GM19328 (cell line): ENCODE data around the gene NAA40.
A peak's percentile ranks its signal among the peaks of the same experiment; 100 is the strongest.

Experiments used
- ATAC-seq: cut with Tn5 transposase; IDR thresholded peaks from one replicate; pipeline ENCODE4 v1.9.1; 2021; ENCODE audit warnings: mild to moderate bottlenecking, moderate library complexity; ENCODE audit not compliant: unreplicated experiment

NAA40 gene

DNA sequence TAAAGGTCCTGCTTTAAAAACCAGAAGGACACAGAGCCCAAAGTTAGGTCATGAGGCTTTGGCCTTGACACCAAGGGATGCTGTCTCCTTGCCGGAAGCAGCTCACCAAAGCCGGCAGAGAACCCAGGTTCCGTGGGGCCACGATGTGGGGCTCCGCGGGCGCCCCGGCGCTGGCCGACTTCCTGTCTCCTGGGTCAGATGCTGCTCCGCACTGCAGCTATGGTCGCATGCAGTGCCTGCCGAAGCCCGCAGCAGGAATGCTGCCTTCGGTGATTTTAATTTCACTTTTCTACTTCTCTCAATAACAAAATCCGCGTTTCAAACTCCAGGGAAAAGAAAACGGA lies 47.0 kb downstream of the NAA40 start:
- ATAC-seq, result peak; percentile 44

DNA sequence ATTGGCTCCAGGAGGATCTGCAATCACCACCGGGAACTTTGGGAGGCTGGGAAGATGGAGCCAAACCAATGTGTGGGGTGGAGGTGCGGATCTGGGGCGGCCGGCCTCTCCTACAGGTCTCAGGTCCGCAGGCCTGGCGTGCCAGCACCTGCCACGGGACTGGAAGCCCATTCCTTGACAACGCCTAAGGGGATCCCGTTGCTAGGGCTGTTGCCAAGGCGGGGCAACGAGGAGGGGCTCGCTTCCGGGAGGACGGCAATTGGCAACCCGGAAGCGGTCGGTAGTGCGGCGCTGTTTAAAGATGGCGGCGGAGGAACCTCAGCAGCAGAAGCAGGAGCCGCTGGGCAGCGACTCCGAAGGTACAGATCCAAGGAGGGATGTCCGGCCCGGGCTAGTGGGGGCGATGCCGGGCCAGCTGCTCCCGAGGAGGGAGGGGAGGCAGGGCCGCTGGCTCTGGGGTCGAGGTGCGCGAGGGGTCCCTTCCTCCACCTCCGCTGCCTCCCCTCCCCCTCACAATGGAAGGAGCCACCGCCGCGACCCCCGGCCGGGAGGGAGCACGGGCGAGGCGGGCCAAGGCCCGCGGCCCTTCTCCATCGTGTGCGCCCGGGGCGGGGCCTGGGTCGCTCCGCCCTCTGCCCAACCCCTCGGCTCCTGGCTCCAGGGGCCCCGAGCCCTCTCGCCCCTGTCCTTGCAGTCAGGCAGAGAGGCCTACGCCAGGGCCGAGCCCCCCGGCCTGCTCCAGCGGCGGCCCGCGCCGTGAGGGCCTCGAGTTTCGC lies 47.5 kb downstream of the NAA40 start, which contains the start of gene OTUB1:
TSS of gene OTUB1 (plus strand) at position 283 of the 776 bp plus-strand sequence. CDS start at position 302, 19 bp downstream.
- ATAC-seq, result peak; percentile 68

DNA sequence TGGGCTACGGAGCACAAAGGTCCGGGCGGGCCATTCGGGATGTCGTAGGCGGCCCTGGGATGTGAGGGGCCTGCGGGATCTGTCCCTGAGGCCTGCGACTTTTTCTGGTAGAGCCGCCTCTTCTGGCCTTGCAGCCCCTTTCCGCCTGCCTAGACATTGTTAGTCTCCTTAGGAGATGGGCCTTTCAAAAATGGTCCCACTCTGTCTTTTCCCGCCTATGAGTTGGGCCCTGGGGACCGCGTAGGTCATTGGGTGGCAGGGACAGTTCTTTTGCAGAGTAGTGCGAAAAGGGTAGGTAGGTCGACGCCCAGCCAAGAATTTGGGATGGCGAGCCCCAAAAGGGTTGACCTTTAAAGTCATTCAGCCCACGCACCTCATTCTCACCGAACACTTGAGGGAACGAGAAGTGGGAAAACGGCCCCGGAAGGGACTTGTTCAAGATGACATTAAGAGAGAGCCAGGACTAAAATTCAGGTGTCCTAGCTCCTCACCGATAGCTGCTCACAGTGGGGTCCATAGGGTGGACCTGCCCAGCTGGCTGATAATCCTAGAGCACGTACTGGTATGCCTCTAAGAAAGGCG lies 48.2 kb downstream of the NAA40 start:
- ATAC-seq, result peak; percentile 16

DNA sequence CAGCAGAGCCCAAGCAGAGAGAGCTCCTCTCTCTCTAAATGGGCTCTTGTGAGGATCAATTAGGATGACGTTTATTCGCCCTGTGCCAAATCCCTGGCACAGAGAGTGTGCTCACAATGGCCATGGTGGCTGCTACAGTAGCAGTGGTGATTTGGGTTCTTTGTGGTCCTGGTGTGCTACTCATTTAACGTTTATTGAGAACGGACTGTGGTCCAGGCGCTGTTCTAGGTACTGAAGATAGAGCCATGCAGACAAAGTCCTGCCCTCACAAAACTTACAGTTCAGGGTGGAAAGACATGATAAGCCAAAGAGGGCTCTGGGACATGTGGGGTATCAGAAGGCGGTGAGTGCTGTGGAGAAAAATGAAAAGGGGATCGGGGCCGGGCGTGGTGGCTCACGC lies 52.8 kb downstream of the NAA40 start:
- no peak for ATAC-seq

DNA sequence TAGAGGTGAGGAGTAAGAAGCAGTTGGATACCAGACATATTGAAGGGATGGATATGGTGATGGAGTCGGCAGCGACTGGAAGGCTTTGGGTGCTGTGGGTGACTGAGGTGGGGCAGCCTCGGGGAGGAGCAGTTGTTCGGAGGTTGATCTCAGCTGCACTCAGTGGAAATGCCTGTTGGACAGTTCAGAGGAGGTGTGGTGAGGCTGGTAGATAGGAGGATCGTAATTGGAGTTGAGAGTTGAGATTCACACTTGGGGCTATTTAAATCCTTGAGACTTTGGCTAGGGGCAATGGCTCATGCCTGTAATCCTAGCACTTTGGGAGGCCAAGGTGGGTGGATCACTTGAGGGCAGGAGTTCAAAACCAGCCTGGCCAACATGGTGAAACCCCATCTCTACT lies 54.3 kb downstream of the NAA40 start:
- ATAC-seq, result no peak

DNA sequence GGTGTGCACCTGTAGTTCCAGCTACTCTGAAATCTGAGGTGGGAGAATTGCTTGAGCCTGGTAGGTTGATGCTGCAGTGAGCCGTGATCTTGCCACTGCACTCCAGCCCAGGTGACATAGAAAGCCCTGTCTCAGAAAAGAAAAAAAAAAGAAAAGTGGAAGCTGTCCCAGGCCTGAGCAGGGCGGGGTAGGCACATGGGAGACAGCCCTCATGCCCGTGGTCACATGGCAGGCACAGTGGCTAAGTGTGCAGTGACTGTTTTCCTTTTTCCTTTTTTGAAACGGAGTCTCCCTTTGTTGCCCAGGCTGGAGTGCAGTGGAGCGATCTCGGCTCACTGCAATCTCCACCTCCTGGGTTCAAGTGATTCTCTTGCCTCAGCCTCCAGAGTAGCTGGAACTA lies 55.2 kb downstream of the NAA40 start:
- no peak for ATAC-seq

DNA sequence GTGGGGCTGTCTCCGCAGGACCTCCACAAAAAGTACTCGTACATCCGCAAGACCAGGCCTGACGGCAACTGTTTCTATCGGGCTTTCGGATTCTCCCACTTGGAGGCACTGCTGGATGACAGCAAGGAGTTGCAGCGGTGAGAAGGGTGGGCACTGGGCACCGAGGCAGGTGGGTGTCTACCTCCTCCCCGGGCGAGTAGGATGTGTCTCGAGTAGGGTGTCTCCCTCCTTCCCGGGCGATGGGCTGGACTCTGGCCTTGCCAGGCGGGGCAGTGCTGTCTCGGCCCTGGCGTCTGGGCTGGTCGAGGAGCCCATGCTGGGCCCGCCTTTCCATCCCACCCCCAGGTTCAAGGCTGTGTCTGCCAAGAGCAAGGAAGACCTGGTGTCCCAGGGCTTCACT lies 57.7 kb downstream of the NAA40 start:
- no peak for ATAC-seq

DNA sequence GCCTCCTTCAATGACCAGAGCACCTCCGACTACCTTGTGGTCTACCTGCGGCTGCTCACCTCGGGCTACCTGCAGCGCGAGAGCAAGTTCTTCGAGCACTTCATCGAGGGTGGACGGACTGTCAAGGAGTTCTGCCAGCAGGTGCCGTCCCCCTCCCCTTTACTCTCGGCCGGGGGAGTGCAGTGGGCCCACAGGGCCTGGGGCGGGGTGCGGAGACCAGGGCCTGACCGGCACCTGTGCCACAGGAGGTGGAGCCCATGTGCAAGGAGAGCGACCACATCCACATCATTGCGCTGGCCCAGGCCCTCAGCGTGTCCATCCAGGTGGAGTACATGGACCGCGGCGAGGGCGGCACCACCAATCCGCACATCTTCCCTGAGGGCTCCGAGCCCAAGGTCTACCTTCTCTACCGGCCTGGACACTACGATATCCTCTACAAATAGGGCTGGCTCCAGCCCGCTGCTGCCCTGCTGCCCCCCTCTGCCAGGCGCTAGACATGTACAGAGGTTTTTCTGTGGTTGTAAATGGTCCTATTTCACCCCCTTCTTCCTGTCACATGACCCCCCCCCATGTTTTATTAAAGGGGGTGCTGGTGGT lies 58.4 kb downstream of the NAA40 start:
- ATAC-seq, result no peak

DNA sequence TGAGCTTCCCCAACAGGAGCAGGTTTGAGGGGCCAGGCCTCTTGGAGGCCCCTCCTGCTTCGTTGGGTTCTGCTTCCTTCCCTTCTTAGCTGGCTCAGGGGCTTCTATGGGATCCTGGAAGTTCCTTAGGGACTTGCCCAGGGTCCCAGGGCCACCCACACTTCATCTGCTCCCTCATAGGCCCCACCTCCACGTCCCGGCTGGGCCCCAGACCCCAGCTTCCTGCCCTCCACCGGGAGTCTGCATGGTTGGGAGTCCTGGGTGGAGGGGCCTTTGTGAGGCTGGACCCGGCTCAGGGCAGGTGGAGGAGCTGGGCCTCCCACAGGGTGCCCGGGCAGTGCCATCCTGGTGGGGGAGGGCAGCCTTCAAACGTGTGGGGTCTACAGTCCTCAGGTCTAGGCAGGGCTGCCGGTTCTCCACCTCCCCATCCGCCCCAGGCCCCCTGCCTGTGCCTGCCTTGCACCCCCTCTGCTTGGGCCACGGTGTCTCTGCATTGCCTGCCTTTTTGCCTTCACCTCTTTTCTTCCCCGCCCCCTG lies 59.1 kb downstream of the NAA40 start:
- ATAC-seq, result no peak

DNA sequence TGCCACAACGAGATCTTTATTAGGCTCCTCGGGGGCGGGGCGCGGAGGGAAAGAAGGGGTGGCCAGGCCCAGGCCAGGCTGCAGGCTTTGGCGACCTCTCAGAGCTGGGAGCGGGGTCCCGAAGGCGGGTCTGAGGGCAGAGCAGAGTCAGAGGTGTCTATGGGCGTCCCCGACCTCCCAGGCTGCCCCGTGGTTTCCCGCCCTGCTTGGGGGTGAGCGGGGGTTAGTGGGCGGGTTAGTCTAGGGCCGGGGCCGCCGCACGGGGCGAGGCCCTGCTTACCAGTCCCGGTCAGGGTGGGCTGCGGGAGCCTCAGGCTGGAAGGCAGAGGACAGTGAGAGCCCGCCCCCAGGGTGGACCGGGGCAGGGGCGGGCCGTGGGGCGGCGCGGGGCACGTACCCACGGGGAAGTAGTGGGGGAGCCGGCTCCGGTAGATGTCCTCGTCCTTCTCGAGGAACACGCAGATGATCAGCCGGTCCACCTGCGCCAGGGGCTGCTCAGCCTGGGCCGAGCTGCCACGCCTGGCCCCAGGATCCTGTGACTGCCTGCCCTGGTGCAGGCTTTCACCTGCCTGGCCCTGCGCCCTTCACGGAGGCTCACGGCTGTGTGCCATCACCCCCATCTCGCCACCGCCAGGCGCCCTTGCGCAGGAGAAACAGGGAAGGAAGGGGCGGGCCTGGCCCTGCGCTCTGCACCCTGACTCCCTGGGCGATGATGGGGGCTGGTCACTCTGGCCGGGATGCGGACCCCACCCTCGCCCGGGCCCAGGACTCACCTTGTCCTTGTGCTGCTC lies 60.0 kb downstream of the NAA40 start:
- no peak for ATAC-seq

DNA sequence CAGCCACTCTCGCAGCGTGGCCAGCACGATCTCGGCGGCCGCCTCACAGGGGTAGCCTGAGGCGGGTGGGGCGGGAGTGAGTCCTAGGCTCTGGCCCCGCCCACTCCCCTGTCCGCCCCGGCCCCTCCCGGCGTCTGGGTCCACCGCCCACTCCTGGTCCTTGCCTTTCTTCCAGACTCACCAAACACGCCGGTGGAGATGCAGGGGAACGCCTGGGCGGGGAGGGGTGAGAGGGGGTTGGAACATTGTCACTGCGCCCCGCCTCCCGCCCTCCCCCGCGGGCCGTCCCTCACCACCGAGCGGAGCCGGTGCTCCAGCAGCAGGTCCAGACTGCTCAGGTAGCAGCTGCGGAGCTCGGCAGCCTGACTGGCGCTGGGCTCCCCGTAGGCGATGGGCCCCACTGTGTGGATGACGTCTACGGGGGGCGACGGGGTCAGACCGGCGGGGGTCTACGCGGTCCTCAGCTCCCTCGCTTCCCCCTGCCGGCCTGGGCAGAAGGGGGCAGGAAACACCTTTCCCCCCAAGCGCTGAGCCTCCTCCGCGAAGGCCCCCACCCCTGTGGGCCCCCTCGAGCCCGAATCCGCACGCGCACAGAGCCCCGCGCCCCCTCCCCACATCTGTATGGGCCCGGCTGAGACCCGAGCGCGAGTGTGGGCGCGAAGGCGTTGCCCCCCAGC lies 60.7 kb downstream of the NAA40 start:
- no peak for ATAC-seq

DNA sequence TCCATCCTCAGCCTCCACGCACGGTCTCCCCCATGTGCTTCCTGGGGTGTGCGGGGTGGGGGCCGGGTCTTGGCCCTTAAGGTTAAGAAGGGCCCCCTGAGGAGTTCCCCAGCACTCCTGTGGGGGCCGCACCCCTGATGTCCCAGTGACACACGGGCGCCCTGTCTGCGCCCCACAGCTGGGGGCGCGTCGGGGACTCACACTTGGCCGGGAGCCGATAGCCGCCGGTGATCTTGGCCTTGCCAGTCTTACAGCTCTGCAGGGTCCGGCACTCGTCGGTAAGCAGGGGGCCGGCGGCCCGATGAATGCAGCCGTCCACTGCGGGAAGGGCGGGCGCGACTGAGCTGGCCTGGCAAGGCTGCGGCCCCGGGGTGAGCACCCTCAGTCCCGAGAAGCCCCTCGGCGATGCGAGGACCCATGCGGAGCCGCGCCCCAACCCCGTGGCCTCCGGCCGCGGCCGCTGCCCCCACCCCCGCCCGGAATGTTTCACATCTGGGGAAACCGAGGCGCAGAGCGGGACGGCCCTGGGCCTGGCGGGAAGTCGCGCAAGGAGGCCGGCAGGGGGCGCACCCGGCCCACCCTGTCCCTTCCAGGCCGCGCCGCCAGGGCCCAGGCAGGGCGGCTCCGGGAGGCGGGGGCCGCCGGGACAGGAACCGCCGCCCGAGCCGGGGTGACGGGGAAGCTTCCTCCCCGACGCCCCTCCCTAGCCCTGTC lies 61.4 kb downstream of the NAA40 start:
- ATAC-seq, result no peak

DNA sequence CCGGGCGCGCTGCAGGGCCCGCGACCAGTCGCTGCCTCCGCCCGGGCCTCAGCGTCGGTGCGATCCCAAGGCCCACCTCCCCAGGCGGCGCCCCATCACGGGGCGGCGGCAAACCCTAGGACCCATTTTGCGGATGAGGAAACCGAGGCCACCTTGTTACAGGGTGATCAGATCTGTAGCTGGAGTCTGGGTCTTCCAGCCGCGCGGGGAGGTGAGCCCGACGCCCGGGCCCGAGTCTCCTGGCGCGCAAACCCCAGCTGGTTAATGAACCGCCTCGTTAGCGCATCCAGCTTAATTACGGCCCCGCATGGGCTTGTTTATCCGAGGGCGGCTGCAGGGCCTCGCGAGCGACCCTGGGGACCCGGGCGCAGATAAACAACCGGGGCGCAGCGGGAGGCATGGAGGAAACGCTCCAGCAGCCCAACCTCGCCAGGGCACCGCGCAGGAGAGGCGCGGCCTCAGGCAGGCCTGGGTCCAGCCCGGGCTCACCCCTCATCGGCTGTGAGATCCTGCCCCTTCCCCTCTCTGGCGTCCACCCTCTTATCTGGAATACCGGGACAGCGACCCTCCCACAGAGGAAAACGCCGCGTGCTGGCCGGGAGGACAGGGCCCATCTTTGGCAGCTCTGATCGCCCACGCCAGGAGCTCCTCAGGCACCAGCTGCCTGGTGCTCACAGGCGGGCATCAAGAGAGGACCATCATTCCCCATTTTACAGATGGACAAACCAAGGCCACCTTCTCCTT lies 62.1 kb downstream of the NAA40 start:
- no peak for ATAC-seq

DNA sequence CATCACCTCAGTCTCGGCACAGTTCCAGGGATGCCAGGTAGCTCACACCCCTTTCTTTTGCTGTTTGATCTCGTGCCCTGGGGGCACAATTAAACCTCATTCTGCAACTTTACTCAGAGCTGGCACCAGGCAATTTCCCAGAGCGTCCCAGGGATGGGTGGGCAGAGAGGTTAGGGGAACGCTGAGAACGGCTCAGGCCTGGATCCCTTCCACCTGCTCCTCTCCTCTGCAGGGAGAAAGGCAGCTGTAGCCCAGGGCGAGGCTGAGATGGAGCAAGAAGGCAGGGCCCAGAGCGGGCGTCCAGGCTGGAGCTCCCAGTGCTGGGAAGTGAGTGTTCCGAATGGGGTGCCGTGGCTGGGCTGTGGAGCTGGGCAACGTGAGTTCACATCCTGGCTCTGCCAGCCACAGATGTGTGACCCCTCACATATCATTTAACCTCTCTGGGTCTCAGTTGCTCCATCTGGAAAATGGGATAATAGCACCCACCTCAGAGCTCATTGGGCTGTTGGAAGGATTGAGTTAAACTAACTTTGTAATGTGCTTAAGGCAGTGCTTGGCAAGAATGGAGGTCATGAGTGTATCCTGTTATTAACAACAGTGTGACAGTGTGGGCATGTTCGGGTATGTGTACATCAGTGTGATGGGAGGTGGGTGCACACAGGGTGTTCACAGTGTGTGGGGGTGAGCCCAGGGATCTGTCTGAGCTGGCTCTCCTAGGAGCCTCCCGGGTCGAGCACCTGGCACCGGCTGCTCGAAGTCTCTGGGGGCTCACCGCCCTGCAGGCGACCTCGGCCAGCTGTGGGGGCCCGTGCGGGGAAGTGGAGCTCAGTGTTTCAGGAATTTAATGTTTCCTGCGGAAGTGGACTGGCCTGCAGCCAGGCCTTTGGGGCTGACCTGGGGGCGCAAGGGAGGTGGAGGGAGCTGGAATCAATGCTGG lies 63.0 kb downstream of the NAA40 start:
- ATAC-seq, result no peak

DNA sequence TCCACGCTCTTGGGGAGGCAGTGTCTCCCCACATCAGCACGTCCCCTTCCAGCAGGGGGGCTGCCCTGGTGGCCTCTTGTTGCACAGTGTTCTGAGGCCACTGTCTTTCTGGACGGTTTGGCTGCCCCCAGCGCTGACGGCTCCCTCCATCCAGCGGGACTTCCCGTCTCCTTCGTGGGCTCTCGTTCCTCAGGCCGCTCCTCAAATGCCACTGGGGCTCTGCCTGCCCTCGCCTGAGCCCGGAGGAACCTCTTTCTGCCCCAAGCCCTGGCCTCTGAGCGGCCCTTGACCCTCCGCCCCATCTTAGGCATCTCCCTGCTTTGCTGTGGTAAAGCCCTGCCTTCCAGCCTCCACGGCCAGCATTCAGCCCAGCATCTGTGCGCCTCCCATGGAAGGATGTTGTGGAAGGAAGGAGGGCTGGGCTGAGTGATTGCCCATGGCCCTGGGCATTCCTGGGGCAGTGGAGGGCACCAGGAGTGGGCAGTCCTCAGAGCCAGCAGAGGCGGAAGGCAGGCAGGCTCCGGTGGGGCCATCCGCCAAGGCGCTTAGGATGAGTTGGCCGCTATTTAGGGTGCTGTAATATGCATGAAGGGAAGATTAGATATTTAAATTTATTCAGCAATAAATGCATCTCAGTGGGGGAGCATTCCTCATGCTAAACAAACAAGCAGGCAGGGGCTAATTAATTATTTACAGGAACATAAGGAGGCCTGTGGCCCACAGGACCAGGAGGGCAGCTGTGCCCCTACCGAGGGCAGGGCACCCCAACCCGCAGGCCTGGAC lies 65.2 kb downstream of the NAA40 start:
- ATAC-seq, result no peak

DNA sequence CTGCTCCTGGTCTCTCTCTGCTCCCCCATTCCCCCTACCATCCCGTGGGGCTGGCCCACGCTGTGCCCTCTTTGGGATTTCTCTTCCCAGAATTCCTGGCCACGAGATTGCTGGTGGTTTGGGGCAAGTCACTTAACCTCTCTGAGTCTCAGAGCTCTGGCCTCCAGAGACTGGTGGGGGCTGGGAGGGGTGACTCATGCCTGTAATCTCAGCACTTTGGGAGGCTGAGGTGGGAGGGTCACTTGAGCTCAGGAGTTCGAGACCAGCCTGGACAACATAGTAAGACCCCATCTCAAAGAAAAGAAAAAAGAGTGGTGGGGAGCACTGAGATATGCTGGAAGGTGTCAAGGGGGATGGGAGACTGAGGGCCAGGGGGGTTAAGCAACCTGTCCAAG lies 65.8 kb downstream of the NAA40 start:
- no peak for ATAC-seq

DNA sequence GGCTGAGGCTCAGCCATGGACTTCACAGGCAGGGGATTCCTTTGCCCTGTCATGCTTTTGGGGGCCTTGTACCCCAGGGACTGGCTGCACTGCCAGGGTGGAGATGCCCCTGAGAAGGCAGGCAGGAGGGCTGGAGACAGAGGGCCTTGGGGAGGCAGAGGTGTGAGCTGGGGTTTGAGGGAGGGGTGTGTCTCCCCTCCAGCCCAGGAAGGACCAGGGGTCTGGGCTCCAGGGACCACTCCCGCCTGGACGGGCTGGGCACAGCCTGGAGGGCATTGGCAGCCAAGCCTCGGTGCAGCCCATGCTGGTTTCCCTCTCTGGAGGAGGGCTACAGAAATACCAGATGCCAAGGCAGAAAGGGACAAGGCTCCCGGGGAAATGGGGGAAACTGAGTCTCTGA lies 66.9 kb downstream of the NAA40 start:
- no peak for ATAC-seq

DNA sequence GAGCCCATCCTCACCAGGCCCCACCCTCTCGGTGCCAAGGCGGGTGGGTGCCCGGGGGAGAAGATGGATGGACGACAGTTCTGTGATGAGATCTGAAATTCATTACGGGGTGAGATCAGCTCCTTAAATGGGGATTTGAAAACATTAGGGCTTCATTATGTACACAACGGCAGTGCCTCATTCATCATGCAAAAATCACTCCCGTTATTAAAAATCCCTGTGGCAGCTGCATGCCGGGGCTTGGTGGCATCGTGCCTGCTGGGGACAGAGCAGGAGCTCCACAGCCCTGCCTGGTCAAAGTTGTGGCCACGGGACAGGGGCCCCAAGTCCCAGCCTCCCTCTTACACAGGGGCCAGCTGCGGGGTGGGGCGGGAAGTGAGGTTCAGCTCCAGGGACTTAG lies 67.6 kb downstream of the NAA40 start:
- ATAC-seq, result no peak
